ENCODE measurements around the gene HDAC9.

The HDAC9 gene

GRCh38 chr7:18494821-18495408 is 634 bp upstream of the HDAC9 start:
- DNase-seq: no peak

DNA sequence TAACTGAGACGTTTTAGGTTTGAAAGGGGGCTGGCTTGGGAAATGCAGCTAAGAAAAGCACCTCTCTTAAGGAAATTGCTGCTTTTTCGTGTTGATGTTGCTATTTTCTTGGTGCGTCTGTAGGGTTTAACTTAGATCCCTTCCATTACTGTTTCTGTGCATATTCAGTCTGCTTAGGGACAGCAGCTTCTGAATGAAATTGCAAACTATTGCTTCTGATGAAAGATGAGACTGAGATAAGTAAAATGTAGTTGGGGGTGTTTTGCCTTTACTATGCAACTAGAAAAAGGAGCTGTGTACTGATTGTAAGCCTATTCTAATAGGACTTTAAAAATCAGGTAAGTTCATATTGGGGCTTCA is 772 bp downstream of the HDAC9 start:
- DNase-seq: no peak

- no peak for DNase-seq
These were observed 1.5 kb downstream of the HDAC9 start for GRCh38 chr7:18497082-18497481.

GRCh38 chr7:18497800-18498199 is 2.3 kb downstream of the HDAC9 start:
- no peak for DNase-seq

GRCh38 chr7:18498341-18498740 is 2.8 kb downstream of the HDAC9 start:
- no peak for DNase-seq

DNA sequence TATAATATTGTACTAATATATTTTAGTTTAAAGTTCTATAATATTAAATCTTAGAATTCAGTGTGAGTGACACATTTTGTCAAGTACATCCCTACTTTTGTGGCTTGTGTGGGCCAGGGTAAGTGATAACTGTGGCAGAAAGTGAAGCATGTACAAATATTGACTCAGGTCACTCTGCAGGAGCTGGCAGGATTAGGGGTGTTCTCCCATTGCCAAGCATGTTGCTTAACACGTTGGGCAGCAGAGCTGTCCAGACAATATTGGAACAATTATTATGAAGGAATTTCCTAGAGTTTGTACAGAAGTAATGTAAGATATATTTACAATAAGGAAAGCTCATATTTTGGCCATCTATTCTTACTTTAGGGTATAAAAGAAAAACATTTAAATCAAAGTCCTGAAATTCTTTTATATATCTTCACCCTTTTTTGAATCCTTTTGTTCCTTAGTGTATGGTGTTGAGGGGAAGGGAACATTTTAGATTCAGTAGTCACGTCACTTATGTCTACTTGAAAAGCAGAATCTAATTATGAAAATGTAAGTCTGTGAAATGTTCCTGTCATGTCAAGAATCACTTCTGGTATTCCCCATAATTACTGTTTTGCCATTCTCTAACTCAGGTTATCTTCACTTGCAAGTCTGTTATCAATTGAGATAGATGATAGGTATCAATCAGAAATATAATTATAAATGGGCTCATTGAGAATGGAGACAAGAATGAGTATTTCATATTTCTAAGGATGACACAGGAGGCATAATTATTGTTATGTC is 4.0 kb downstream of the HDAC9 start:
- DNase-seq: no peak

DNA sequence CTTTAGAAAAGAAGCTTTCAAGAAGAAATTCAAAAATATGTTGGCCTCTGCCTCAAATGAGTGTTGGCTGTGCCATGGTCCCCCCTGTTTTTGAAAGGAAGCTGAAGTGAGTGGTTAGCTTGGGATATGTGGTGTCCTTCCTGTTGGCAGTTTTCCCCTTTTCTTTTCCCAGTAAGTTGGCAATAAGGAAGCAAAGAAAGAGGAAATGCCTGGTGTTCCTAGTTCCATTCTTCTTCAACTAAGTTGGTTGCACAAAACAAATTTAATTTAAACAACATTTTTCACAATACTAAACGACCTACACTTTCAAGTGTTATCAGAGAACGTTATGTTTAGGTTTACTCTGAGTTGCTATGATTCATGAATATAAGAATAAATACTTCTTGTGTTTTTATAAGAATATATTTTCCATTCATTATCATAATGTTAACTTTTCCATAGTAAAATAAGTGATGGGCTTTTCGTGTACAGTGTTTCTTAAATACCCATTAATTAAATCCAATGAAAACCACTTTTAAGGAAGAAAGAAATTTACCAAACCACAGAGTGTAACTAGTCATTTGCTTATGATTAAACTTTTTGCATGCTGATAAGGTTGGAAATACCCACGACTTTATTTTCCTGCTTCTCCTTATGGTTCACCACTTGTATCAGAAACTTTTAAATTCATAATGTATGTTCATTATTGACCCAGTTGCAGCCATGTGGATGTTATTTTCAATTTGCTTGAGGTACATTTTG is 7.7 kb downstream of the HDAC9 start:
- DNase-seq: no peak

DNA sequence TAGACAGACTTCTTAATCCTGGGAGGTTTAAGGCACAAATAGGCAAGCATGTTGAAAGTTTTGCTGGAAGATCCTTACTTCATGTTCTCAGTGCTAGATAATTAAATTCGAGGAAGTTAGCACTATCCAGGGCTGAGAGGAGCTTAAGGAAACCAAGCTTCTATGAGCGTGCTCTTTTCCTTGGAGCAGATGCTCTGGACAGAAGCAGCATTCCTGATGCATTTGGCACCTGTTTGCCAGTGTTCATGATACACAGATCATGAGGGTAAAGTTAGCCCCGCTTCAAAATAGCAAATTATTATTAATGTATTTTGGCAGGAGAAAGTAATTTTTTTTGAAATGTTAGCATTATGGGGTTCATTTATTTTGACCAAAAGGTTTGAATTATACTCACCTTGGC is 9.4 kb downstream of the HDAC9 start:
- no peak for DNase-seq

DNA sequence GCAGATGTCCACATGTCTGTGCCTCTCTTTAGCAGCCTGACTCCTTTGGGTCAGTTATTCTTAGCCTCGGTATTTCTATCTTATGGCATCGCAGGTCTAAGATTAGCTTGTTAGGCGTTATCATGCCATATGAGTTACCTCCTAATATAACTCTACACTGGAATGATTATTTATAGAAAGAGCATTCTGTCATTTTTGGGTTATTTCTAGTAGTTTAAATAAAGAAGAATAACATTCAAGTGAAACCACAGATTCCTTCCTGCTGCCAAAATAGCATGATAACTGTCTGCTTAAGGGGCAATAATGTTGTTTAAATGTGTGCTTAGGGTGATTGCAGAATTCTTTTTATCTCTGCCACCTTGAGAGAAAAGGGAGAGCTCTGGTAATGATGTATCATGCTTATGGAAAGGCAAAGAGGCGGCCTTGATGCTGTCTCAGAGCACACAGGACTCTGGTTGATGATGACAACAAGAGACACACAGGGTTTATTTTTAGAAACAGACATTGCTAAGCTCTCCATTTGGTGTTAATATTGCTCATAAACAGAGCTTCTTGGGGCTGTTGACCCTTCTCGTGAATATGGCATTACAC is 10.4 kb downstream of the HDAC9 start:
- DNase-seq: no peak

DNA sequence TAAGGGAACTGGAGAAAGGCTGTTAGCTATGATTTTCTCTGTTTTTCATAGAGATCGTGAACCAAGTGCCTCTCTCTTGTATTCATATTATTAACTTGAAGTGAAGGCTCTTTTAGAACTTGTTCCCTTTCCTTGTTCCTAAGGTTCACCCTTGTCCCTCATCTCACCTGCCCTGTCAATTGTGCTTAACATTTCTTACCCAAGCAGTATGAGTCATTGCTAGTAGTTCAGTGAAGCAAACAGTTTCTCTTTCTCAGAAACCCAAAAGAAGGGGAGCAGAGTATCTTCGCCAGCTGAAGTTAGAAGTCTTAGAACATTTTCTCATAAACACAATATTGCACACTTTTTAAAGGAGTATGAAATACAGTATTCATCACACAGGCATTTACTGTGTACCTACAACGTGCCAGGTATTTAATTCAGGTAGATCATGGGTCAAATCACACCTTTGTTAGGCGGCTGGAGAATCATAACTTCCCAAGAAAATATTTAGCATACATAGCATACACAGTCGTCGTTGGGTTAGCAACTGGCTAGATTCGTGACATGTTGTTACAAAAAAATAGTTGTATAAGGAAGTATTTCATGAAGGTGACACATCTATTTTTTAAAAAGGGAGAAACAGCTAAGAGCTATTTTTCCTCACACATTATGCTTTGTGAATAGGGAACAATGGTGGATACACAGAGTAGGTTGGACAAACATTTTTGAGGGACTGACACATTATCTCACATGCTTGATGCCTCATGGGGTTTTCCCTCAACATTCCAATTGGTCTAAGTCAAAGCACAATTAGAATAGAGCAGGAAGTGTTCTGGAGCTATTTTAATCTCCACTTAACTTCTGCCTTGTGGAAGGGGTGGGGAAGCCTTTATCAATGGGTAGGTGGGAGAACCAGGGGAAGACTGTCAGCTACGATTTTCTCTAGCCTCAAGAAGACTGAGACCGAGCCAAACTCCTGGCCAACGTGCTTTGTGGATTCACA is 13.2 kb downstream of the HDAC9 start:
- DNase-seq: no peak

DNA sequence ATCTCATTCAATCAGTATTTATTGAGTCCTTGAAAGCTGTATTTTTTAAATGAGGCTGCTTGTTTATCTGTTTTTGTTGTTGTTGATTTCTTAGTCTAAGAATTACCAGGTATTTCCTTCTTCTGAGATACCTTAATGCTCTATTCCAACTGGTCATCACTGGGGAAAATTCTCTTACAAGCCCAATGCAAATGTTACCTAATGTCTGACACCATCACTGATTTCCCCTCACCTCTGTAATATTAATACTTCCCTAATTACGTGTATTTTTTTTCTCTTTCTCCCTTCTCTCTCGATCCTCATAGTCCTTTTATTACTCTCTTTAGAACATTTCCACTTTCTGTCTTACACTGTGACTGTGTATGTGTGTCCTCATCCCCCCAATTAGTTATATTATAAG is 13.9 kb downstream of the HDAC9 start:
- DNase-seq: no peak

- no peak for DNase-seq
These were observed 16.0 kb downstream of the HDAC9 start for GRCh38 chr7:18511351-18512140.

DNA sequence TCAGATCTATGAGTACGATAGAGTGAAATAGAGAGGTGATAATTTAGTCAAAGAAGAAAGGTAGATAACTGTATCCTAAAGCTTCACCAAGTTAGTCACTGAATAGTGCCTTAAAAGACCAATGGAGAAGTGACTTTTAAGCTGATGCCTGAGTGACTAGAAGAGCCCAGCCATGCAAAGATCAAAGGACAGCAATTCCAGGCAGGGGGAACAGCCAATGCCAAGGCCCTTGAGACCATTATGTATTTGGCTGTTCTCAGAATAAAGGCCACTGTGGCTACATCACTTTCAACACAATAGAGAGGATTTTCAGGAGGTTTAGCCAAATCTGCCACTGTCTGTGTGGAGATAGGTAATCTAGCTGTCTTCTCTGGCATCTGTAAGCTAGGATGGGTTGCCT is 17.8 kb downstream of the HDAC9 start:
- DNase-seq: no peak

GRCh38 chr7:18515067-18515466 is 19.5 kb downstream of the HDAC9 start:
- DNase-seq: no peak

DNA sequence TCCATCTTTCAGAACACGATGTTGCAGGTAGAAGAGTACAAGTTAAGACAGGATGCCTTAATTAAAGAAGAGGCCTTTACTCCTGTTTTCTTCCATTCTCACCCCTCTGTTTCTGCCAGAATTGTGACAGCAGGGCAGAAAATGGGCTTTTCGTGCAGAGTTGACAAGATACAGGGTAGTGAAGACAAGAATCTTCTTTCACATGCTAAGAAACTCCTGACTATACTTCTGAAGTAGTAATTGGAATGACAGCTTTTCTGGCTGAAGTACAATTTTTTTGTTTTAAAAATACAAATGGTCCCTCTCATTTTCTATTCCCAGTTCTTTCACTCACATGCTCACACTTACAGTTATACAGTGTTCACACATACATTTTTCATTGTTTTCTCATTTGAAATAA is 22.1 kb downstream of the HDAC9 start:
- no peak for DNase-seq

- no peak for DNase-seq
These were observed 23.0 kb downstream of the HDAC9 start for GRCh38 chr7:18518555-18518954.

DNA sequence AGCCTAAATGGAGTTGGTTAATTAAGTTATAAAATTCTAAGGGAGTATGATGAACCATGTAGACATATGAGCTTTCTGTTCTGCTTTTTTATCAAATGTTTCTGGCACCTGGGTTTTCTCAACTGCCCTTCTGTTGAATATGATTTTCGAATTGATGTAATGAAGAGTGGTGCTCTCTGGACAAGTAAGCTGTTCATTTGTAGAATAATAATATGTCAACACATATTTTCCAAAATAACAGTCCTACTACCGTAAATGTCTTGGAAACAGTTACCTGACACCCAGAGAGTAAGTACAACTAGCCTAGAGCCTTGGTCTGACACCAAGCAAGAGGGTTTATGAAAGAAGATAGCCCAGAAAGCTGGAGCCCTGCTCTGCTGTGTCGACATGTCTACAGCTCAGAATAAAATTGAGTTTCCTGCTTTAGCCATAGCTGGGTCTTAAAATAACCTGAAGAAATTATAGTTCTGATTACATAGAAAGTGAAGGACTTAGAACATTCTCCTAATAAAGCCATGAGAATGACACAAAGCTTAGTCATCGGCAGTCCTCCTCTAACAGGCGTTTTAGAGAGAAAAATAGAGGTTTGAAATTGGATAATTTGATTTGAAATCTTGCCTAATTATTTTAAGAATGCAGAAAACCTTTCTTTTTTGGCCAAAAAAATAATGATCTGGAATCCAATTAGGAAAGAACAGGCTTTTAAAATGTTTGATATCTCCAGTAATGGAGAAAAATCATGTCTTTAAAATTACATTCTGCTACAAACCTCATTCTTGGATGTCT is 25.1 kb downstream of the HDAC9 start:
- DNase-seq: no peak

DNA sequence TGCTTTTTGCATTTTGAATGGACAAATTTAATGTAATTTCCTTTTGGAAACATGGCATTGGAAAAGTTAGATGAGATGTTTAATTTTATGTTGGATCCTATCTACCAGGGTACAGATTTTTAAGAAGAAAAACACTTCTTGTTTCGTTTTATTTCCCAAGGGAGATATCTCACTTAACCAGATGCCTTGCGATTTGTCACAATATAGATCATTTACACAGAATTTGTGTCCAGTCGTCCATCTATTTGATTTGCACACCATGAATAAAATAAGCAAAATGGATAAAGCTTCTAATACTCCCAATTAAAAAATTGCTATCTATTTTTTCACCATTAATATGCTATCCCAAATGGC is 25.7 kb downstream of the HDAC9 start:
- DNase-seq: no peak

- no peak for DNase-seq
These were observed 26.5 kb downstream of the HDAC9 start for GRCh38 chr7:18521945-18522566.

GRCh38 chr7:18524248-18524647 is 28.7 kb downstream of the HDAC9 start:
- DNase-seq: no peak

All from NCI-H2171 (cell line).